HG03280 (cell line): ENCODE measurements around the gene NTF3.
"Not testable (repeated sequence)": the region's sequence is repeated elsewhere in the genome, so short reads cannot be mapped to it uniquely, and the experiment has no call there.

Experiments used
- ATAC-seq: cut with Tn5 transposase; IDR thresholded peaks from one replicate; pipeline ENCODE4 v1.9.1; 2021; ENCODE audit warnings: mild to moderate bottlenecking, moderate library complexity; ENCODE audit not compliant: unreplicated experiment

Gene NTF3

GRCh38 chr12:5524769-5525436, 93.0 kb downstream of the NTF3 start:
- no peak for ATAC-seq

- ATAC-seq, result no peak
Observed at GRCh38 chr12:5525783-5526367, 94.0 kb downstream of the NTF3 start.

DNA sequence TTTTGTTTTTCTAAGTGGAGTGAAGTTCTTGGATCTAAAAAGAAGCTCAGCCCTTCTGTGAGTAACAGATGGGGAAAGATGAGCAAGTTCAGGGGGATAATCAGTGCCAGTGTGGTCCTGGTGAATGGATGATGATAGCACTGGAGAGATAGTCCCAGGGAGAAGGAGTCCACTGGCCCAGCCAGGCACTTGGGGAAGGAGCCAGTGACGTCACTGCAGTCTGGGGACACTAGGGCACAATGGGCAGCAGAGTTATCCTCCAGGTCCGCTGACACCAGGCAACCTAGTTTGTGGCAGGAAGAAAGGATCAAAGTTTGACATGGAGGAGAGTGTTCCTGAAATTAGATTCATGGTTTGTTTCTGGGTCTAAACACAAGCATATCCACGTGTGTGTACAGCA, 101.5 kb downstream of the NTF3 start:
- no peak for ATAC-seq

GRCh38 chr12:5534426-5535199, 102.7 kb downstream of the NTF3 start:
- ATAC-seq, result no peak

GRCh38 chr12:5535541-5535940, 103.6 kb downstream of the NTF3 start:
- ATAC-seq, result no peak

GRCh38 chr12:5537026-5537615, 105.2 kb downstream of the NTF3 start:
- ATAC-seq, result not testable (repeated sequence)

DNA sequence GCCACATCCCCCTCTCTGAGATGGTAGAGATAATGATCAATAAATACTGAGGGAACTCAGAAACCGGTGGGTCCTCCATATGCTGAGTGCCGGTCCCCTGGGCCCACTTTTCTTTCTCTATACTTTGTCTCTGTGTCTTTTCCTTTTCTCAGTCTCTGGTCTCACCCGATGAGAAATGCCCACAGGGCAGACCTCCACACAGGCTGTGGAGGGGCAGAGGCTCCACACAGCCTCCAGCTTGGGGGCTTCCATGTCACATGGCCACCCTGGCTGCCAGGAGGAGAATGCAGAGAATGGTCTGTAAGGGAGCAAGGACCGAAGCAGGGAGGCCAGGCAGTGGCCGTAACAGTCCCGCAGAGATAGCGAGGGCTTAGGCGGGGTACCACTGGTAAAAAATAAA, 105.9 kb downstream of the NTF3 start:
- ATAC-seq, result no peak
